AG09309 (cell line): Measurements from ENCODE around the gene LVRN.

Experiments
- DNase-seq: peaks from one replicate; pipeline ENCODE4 v3.0.0-alpha.2; 2010; ENCODE audit warnings: low read depth
- H3K4me3 ChIP-seq: 2 replicates; pipeline ENCODE4 v1.5.1; 2011; ENCODE audit warnings: mild to moderate bottlenecking, low read depth, low read length, moderate library complexity; ENCODE audit not compliant: control insufficient read depth
- CTCF ChIP-seq: IDR thresholded peaks from 2 replicates; pipeline ENCODE4 v1.5.1; 2011; ENCODE audit warnings: mild to moderate bottlenecking, low read depth, low read length, inconsistent platforms; ENCODE audit not compliant: insufficient read depth, control insufficient read depth; ENCODE audit errors: missing control alignments

Gene LVRN

DNA sequence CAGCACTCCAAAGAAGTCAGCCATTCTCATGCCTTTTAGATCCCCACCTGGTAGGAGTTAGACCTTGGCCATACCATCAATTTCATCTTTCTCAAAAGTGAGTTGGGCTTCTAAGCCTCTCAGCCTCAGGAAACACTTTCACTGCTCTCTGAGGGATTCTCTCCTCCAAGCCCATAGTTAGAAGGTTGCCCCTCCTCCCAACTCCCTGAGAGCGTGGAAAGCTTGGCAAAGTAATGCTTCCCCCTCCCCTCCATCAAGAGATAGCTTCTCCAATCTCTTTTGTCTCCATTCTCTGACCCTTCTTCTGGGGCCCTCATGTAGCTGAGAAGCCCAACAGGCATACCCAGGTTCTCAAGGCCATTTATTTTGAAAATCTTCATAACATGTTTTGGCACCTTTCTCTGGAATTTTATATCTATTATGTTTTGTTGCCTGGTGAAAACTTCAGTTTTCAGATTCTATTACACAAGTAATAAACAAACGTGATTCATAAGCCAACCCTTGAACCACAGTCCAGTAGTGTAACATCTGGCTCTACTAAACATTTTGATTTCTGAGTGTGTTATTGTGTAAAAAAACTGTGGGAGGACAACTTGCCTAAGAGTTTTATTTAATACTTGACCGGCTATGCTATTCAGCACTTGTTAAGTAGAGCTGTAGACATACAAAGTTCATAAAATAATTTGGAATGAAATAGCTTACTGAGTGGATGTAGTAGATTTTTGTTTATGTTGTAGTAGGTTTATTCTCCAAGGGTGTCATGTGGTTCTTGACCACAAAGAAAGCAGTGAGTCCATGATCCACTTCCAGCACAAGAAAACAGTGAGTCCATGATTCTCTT lies 17.1 kb downstream of the LVRN start:
- H3K4me3 ChIP-seq: no peak overlapping the region
- DNase-seq: peak; percentile 77
- TF ChIP-seq CTCF: no peak

DNA sequence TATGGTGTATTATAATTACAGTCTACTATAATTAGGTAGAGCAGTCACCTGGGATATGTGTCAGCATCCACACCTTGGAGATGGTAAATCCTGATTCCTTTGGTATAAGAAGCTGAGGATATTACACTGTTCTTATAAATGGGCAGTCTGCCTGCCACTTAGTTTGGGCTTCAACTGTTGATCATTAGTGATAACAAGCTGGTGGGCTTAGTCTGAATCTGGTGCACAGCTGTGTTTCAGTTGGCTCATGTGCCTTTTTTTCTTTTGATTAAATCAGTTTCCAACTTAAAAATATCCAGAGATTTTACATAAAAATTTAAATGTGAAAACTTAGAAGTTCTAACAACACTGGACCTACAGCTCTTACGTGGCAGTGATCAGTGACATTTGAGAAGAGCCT lies 21.2 kb downstream of the LVRN start:
- DNase-seq: no peak
- no peak for TF ChIP-seq CTCF
- no peak overlapping the region for H3K4me3 ChIP-seq

- no peak overlapping the region for H3K4me3 ChIP-seq
- peak; percentile 31 for DNase-seq
- TF ChIP-seq CTCF: no peak
These were observed 23.8 kb downstream of the LVRN start for GRCh38 chr5:115985802-115986757.

DNA sequence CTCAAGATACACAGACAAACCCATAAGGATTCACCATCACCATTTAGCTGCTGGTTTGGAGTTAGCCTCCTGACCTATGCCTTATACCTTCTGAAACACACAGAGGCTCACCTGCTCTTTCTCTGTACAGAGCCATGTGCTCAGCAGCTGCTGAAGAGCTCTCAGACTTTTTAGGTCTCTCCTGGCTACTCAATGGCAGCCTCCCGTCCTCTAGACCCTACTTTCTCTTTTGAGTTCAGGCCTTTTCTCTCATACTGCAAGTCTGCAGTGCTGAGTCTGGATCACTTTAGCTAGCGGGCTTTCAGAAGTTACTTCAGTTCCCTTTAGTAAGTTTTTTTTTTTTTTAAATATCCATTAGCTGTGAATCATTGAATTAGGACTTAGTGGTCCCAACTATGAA lies 25.7 kb downstream of the LVRN start:
- no peak for DNase-seq
- no peak for TF ChIP-seq CTCF

DNA sequence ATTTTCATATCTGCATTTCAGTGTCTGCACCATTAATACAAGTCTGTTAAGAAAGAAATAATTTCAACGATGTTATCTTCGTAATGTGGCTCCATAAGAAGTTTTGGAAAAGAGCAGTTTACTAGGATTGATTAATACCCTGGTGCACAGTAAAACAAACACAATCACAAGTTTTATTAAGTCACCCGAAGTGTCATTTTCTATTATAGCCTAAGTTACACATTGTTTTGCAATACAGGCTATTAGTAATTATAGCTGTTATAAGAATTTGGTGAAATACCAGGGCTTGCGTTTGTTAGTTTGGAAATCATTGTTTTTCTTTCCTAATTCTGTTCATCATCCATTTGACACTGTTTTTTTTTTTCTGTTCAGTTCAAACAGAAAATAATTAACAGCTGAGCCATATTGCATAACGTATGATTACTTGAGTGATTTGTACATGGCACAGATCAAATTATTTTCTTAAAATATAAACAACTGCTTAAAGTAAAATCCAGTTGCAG lies 30.6 kb downstream of the LVRN start:
- TF ChIP-seq CTCF: no peak
- DNase-seq: no peak
- H3K4me3 ChIP-seq: no peak overlapping the region

More for the DNA sequence above, 25.7 kb downstream of the LVRN start:
- H3K4me3 ChIP-seq: no peak overlapping the region

GRCh38 chr5:115995351-115995750 lies 33.1 kb downstream of the LVRN start:
- H3K4me3 ChIP-seq: no peak overlapping the region
- TF ChIP-seq CTCF: no peak
- no peak for DNase-seq
